Central memory CD4-positive, alpha-beta T cell (primary cell): Measurements from ENCODE around the gene PCDHGC4.

Source experiments
- DNase-seq: peaks from one replicate; pipeline ENCODE4 v3.0.0; 2022
- total RNA-seq, 3 experiments: gene quantifications; one replicate each; lab custom pipeline; 2026; lab: John Stamatoyannopoulos, UW

The PCDHGC4 gene
- 0 to 0.07 (median 0) reads per million in 3 experiments for total RNA-seq

DNA sequence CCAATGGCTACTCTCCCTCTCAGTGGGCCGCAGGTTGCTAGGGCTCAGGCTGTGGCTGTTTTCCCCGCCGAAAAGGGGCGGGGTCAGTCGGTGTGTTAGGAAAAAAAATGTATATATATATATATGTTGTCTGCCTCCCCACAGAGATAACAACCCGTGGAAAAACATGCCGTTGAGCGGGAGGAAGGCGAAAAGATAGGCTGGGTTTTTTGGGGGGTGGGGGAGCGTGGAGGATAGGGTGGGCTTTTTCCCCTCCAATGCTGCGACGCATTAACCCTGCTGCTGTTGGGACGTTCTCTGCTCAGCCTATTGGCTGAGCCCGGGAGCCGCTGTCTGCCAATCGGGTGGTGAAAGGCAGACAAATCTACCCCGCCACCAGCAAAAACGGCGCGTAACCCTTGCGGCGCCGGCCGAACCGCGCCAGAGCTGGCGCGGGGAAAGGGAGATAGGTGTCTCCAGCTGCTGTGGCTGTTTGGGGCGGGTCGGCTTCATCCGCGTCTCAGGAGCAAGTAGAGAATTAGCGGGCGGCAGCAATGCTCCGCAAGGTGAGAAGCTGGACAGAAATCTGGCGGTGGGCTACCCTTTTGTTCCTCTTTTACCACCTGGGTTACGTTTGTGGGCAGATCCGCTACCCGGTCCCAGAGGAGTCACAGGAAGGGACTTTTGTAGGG lies at the start of gene PCDHGC4:
TSS of gene PCDHGC4 (plus strand) at position 390 of the 671 bp plus-strand sequence. CDS start at position 534, 144 bp downstream.
- DNase-seq, result no peak

DNA sequence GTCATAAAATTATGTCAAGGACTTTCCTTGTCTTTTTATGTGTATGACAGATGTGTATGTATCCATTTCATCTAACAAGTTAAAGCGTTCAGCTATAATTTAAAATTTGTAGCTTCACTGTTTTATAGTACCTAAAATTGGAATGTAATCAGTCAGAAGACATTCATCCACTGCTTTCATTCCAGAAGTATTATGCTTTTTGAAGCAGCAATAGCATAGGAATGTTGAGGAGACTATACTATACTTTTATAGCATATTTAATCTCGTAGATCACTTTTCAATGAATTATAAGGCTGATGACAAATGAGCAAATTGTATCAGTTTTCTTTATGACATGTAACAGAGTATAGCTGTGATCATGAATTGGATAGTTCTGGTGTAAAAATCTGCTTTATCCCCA lies 47.6 kb upstream of the PCDHGC4 start:
- DNase-seq, result no peak

DNA sequence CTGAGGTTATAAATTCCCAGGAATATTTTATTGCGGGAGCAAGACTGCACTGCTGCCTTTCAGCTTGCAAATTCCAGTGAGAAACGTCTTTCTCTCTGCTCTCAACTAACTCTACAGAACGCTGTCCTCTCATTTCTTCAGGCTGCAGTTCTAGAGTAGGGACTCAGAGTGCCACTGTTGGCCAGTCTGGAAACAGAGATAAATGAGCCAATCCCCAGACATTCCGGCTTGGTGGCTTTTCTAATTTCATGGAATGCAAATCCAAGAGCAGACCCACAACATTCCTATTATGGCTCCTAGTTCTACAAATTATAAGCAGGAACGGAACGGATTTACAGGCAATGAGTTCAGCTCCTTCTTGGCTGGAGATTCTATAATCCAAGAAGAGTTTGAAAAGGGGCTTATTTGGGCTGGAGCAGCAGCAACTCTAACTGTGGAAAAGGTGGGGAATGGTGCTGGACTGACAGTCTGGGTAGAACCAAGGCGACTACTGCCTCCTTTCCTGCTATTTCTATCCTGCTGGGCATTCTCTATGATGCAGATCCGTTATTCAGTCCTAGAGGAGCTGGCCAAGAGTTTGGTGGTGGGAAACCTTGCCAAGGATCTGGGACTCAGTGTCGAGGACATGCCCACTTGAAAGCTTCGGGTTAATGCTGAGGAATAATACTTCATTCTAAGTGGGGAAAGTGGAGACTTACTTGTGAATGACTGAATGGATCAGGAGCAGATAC lies 45.3 kb upstream of the PCDHGC4 start:
- DNase-seq, result no peak

DNA sequence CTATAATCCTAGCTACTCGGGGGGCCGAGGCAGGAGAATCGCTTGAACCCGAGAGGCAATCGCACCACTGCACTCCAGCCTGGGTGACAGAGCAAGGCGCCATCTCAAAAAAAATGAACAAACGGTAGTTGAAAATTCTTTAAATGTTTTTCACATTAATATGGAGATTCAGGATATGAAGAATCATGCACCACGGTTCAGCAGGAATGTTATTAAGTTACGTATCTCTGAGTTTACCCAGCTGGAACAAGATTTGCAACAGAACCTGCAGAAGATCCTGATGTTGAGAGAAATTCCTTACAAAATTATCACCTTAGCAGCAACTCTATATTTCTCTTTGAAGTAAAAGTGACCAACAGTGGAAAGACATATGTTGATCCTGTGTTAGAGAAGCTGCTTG lies 44.5 kb upstream of the PCDHGC4 start:
- DNase-seq, result no peak

GRCh38 chr5:141441571-141442170 lies 43.2 kb upstream of the PCDHGC4 start:
- no peak for DNase-seq

GRCh38 chr5:141465351-141465750 lies 19.5 kb upstream of the PCDHGC4 start:
- DNase-seq, result no peak

DNA sequence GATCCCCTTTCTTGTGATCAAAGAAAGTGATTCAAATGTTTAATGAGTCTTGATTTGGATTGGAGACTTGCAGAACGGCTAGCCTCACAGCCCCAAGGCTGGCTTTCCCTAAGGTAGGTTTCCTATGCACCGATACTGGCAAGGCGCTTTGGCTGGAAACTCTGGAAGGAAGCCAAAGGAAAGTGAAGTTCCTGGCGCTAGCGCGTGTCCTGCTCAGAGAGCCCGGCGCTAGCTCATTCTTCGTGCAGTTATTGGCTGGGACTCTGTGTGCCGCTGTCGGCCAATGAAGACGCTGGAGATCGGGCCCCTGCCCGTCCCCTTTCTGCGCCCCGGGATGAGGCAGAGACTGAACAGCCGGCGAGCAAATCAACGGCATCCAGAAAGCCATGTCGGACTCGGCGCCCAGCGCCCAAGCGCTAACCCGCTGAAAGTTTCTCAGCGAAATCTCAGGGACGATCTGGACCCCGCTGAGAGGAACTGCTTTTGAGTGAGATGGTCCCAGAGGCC lies 9.2 kb upstream of the PCDHGC4 start, which contains the start of gene PCDHGC3:
TSS of gene PCDHGC3 (plus strand) at position 342 of the 507 bp plus-strand sequence. CDS start at position 493, 151 bp downstream.
- DNase-seq, result no peak

DNA sequence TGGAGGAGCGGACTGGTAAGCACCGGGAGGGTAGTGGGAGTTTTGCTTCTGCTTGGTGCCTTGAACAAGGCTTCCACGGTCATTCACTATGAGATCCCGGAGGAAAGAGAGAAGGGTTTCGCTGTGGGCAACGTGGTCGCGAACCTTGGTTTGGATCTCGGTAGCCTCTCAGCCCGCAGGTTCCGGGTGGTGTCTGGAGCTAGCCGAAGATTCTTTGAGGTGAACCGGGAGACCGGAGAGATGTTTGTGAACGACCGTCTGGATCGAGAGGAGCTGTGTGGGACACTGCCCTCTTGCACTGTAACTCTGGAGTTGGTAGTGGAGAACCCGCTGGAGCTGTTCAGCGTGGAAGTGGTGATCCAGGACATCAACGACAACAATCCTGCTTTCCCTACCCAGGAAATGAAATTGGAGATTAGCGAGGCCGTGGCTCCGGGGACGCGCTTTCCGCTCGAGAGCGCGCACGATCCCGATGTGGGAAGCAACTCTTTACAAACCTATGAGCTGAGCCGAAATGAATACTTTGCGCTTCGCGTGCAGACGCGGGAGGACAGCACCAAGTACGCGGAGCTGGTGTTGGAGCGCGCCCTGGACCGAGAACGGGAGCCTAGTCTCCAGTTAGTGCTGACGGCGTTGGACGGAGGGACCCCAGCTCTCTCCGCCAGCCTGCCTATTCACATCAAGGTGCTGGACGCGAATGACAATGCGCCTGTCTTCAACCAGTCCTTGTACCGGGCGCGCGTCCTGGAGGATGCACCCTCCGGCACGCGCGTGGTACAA lies 8.5 kb upstream of the PCDHGC4 start:
- DNase-seq, result no peak

DNA sequence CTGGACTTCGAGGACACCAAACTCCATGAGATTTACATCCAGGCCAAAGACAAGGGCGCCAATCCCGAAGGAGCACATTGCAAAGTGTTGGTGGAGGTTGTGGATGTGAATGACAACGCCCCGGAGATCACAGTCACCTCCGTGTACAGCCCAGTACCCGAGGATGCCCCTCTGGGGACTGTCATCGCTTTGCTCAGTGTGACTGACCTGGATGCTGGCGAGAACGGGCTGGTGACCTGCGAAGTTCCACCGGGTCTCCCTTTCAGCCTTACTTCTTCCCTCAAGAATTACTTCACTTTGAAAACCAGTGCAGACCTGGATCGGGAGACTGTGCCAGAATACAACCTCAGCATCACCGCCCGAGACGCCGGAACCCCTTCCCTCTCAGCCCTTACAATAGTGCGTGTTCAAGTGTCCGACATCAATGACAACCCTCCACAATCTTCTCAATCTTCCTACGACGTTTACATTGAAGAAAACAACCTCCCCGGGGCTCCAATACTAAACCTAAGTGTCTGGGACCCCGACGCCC lies 7.7 kb upstream of the PCDHGC4 start:
- DNase-seq, result no peak

DNA sequence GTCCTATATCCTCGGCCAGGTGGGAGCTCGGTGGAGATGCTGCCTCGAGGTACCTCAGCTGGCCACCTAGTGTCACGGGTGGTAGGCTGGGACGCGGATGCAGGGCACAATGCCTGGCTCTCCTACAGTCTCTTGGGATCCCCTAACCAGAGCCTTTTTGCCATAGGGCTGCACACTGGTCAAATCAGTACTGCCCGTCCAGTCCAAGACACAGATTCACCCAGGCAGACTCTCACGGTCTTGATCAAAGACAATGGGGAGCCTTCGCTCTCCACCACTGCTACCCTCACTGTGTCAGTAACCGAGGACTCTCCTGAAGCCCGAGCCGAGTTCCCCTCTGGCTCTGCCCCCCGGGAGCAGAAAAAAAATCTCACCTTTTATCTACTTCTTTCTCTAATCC lies 7.0 kb upstream of the PCDHGC4 start:
- DNase-seq, result no peak

DNA sequence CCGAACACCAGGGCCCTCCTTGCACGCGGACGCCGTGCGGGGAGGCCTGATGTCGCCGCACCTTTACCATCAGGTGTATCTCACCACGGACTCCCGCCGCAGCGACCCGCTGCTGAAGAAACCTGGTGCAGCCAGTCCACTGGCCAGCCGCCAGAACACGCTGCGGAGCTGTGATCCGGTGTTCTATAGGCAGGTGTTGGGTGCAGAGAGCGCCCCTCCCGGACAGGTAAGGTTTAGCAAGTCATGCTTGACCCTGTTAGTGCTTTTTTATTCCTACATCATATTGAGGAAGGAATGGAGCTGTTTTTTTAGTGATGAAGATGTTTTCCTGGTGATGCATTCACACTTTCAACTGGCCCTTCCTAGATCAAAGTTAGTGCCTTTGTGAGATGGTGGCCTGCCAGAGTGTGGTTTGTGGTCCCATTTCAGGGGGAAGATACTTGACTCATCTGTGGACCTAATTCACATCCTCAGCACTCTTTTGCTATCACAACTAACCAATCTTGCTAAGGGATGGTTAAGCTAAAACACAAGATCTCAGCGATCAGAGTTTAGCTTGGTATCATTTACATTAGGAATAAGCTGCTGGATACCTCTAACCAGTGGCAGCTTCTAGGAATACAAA lies 6.4 kb upstream of the PCDHGC4 start:
- no peak for DNase-seq

DNA sequence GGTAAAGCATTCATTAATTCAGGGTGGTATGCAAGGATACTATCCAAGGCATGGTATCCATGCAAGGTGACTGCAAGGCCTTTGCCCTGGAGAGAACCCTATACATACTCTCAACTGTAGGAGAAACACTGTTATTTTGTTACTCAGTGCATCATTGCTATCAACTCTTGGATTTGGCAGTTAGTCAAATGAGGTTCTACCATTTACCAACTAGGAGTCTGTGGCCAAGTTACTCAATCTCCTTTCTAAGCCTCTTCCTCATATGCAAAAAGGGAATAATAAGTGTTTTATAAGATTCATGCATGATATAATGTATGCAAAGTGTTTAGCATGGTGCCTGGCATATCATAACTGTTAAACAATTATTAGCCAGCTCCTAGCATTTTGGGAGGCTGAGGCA lies 5.1 kb upstream of the PCDHGC4 start:
- no peak for DNase-seq

DNA sequence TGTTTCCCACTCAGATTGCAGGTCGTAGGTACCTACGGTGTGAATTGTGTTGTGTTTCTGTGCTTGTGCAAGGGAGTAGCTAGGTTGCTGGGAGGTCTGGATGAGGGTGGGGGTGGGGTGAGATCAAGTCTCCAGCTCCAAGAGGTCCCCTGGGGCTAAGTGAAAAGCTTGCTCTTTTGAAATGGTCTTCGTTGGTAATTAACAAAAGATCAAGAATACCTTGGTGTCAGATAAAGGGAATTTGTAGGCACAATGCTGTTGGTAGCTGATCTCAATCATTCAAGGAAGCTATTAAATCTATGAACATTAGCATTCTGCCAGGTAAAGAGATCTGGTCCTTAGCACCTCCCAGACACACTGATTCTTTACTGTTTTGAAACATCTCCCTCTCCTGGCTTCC lies 928 bp upstream of the PCDHGC4 start:
- no peak for DNase-seq

DNA sequence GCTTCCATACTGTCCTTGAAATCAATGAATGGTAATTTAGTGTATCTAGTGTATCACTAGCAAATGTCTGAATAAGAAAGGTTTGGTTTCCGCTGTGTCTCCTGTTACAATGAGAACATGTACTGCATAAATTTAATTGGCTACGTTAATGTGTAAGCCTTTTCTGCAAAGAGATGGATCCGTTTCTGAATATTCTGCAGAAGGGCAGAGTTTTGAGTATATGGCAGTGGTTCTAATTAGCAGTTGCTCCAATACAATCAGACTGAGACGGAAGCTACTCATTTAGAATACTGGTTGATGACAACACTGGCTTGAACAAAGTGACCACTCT lies 555 bp upstream of the PCDHGC4 start:
- no peak for DNase-seq

- no peak for DNase-seq
Observed at GRCh38 chr5:141485321-141486055, 658 bp downstream of the PCDHGC4 start.

- DNase-seq, result no peak
Observed at GRCh38 chr5:141486091-141486490, 1.3 kb downstream of the PCDHGC4 start.

GRCh38 chr5:141487131-141487530 lies 2.3 kb downstream of the PCDHGC4 start:
- no peak for DNase-seq

DNA sequence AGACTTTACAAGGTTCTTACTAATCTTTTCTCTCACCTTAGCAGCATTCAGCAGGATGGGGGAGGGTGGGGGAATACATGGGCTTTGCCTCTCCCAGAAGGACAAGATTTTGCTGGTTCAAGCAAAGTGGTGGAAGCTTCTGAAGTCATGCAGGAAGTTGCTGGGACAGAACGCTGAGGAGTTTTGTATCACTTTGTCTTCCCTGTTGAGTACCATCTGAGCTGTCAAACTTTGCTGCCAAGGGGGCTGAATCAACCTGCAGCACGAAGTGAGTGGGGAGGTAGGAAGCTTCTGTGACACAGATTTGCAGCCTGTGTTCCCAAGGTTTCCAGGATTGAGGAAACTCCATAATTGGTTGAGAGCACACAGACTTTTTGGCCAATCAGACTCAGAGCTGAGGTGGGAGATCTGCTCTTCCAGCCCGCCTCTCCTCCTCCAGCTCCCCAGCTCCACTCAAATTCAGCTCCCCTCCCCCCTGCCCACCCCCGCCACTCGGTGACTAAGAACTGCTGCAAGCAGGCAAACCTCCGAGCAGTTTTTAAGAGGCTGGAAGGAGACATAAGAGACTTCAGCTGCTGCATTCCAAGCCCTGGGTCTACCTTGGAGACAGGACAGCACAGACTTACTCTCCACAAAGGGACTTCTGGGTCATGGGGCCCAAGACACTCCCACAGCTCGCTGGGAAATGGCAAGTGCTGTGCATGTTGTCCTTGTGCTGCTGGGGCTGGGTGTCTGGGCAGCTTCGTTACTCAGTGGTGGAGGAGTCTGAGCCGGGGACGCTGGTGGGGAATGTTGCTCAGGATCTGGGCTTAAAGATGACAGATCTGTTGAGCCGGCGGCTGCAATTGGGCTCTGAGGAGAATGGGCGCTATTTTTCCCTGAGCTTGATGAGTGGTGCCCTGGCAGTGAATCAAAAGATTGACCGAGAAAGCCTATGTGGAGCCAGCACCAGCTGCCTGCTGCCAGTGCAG lies 4.0 kb downstream of the PCDHGC4 start, which contains the start of gene PCDHGC5:
TSS of gene PCDHGC5 (plus strand) at position 491 of the 971 bp plus-strand sequence. CDS start at position 651, 160 bp downstream.
- DNase-seq, result no peak

DNA sequence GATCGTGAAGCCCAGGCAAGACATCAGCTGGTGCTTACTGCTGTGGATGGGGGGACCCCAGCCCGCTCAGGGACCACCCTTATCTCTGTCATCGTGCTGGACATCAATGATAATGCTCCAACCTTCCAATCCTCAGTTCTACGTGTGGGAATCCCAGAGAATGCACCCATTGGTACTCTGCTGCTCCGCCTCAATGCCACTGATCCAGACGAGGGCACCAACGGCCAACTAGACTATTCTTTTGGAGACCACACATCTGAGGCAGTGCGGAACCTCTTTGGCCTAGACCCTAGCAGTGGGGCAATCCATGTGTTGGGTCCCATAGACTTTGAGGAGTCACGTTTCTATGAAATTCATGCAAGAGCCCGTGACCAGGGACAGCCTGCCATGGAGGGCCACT lies 5.0 kb downstream of the PCDHGC4 start:
- no peak for DNase-seq

GRCh38 chr5:141490271-141490670 lies 5.4 kb downstream of the PCDHGC4 start:
- no peak for DNase-seq
